ENCODE data around the gene TPCN2.

The TPCN2 gene

DNA sequence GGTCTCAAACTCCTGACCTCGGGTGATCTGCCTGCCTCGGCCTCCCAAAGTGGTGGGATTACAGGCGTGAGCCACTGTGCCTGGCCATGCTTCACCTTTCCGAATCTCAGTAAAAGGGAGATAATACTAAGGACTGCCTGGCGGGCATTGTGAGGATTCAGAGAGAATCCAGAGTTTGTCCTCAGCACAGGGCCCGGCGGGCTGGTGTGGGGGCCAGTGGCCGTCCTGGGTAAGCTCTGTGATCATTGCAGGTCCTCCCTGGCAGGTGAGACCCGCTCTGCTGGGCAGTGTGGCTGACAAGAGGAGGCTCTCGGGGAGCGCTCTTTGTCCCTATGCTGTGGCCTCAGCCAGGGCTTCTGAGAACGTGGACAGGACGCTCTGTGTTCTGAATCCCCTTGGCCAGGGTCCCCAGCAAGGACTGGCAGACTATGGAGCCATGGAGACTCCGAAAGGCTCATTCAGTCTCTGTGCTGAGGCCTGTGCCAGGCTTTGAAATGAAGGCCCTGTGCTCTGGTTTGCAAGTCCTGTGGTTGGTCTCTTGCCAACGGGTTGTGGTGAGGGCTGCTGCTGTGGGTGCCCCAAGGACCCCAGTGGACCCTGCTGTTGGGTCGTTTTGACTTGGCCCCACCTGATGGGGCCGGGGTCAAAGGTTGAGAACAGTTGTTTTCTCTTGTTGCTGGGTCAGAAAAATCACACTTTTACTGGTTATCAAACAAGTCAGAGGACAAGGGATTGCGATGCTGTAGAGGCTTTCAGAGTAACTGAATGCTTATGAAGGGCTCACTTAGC lies 2.1 kb downstream of the TPCN2 start:
- no peak overlapping the region for H3K4me3 ChIP-seq (ENCODE audit: low read length)

DNA sequence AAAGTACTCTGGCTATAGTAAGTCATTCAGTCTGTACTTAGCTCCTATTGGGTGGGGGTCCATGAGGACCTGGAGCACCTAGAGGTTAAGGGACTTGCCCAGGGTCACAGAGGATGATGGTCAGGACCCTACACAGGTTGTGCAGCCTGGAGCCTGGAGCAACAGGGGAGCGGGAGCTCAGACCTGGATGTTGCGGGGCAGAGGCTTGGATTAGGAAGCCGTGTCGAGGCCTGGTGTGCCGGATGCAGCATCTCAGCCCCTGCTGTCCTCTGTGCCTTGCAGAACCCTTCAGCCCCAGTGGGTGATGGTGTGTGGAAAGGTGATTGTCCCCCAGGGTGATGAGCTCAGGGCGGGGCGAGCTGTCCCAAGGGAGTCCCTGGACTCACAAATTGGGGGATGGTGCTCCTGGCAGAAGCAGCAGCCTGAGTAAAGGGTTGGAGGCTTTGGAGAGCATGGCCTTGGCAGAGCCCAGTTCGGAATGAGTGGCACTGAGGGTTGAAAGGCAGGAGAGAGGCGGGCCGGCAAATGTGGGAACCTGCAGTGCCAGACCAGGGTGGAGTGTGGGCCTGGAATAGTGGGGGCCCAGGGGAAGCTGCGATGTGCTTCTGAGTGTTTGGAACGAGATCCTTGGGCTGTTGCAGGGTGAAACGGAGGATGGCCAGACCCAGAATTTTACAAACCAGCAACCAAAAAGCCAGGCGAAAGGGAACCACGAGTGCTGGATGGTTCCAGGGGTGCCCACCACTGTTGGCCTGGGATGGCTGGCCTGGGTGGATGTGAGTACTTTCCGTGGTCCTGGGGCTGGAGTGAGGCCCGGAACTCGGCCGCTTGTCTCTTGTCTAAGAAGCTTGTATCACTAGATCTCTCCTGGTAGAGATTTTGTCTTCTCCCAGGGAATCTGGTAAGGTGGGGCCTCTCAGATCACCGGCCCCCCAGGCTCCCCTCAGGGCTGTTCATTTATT lies 2.9 kb downstream of the TPCN2 start:
- no peak overlapping the region for H3K4me3 ChIP-seq (ENCODE audit: low read length)
- TF ChIP-seq, protein P1, sequence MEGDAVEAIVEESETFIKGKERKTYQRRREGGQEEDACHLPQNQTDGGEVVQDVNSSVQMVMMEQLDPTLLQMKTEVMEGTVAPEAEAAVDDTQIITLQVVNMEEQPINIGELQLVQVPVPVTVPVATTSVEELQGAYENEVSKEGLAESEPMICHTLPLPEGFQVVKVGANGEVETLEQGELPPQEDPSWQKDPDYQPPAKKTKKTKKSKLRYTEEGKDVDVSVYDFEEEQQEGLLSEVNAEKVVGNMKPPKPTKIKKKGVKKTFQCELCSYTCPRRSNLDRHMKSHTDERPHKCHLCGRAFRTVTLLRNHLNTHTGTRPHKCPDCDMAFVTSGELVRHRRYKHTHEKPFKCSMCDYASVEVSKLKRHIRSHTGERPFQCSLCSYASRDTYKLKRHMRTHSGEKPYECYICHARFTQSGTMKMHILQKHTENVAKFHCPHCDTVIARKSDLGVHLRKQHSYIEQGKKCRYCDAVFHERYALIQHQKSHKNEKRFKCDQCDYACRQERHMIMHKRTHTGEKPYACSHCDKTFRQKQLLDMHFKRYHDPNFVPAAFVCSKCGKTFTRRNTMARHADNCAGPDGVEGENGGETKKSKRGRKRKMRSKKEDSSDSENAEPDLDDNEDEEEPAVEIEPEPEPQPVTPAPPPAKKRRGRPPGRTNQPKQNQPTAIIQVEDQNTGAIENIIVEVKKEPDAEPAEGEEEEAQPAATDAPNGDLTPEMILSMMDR (conservative IDR thresholded peaks at IDR 0.05; ENCODE audit: low read length): no peak
- no peak for DNase-seq (ENCODE audit: low read depth)

More for the DNA sequence above, 2.1 kb downstream of the TPCN2 start:
- TF ChIP-seq, protein P1 (conservative IDR thresholded peaks at IDR 0.05; ENCODE audit: low read length): no peak
- no peak for DNase-seq (ENCODE audit: low read depth)

DNA sequence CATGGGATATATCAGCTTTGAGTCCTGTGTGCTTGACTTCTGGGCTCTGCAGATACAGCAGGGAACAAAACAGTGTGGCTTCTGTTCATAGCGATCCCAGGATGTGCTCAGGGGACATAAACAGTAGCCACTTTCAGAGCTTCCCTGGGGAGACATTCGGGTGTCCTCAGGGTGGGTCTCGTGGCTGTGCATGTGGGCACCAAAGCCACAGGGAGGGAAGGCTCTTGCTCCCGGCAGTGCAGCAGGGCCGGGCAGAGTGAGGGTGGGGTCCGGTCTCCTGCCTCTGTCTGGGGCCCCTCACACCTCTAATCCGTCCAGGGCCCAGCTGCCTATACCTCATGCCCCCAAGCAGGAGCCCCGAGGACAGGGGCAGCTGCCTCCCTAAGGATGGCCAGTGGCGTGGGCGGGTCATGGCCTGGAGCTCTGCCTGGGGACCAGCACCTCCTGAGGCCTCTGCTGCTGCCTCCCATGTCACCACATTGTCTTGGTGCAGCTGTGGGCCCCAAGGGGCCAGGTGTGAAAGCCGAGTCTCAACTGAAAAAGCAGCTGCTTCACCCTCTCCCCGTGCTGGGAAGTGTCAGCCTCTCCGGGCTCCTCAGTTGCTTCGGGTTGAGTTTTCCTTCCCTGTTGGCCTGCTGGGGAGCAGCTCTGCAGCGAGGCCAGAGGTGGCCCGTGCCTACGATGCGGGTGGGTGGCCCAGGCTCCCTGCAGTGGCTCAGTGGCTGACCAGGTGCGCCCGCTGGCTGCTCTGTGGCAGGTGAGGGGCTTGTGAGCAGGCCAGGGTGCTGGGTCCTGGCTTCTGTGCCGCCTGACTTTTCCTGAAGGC lies 3.8 kb downstream of the TPCN2 start:
- H3K4me3 ChIP-seq (ENCODE audit: low read length): no peak overlapping the region
- no peak for DNase-seq (ENCODE audit: low read depth)
- TF ChIP-seq, protein P1 (conservative IDR thresholded peaks at IDR 0.05; ENCODE audit: low read length): no peak

DNA sequence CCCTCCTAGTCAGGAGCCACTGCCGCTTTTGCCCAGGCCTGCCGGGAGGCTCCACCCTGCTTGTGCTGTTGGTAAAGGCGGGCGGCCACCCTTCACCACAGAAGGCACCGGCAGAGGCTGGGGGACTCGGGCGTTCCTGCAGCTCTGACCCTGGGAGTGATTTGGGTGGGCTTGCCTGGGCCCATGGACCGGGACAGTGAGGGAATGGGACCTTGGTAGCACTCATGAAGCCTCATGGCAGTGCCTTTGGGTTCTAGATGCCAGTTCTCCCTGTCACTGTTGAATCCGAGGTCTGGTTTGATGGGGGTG lies 4.4 kb downstream of the TPCN2 start:
- no peak overlapping the region for H3K4me3 ChIP-seq (ENCODE audit: low read length)
- TF ChIP-seq, protein P1 (conservative IDR thresholded peaks at IDR 0.05; ENCODE audit: low read length): no peak

DNA sequence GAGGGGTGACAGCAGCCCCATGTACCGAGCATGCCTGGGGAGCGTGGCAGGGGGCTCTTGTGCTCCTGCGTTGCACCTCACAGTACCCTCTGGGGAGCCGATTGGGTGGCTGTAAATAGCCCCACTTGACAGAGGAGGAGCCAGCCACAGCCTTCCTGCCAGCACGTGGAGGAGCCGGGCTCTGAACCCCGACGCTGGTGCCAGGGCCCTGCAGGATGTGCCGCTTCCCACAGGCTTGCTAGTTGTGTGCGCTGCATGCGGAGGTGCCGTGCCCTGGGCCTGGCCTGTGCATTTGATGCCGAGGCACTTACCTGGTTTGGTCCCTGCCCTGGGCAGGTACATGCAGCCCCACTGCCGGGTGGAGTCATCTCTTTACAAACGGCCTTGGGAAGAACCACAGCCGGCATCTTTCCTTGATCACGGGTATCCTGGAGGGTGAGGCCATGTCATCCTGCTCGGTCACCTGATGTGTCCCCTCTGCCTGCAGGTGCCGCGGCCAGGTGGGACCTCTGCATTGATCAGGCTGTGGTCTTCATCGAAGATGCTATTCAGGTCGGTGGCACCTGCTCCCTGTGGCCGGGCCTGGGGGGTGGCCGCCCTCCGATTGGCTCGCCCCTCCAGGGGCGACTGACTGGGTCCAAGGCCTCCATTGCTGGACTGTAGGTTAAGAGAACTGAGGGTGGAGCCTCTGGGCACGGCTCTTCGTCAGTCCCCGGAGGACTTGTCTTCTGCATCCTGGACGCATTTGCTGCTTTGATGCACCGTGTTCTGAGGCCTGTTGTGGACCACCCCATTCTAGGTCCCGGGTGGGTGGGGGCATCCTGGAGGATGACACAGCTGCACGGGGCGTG lies 5.0 kb downstream of the TPCN2 start:
- no peak overlapping the region for H3K4me3 ChIP-seq (ENCODE audit: low read length)
- TF ChIP-seq, protein P1 (conservative IDR thresholded peaks at IDR 0.05; ENCODE audit: low read length): no peak
- DNase-seq (ENCODE audit: low read depth): no peak

More for the DNA sequence above, 4.4 kb downstream of the TPCN2 start:
- DNase-seq (ENCODE audit: low read depth): no peak
